ENCODE results near the gene MAP4K4.

Gene MAP4K4

GRCh38 chr2:101899871-101900270 lies 202.4 kb downstream of the MAP4K4 start:
- in situ Hi-C loops (cut with MboI; ENCODE audit: low pct_unique_long_range_greater_than_20kb, low sequenced_read_pairs, unreplicated experiment): no loop called here
- no peak for TF ChIP-seq CTCF (IDR thresholded peaks at IDR 0.05; ENCODE audit: extremely low read depth, insufficient read depth, missing control alignments)
- DNase-seq (ENCODE audit: low spot score): no peak

- TF ChIP-seq CTCF (IDR thresholded peaks at IDR 0.05; ENCODE audit: extremely low read depth, insufficient read depth, missing control alignments): no peak
- in situ Hi-C loops (cut with MboI; ENCODE audit: low pct_unique_long_range_greater_than_20kb, low sequenced_read_pairs, unreplicated experiment): no loop called here
- peak; percentile 36 for DNase-seq (ENCODE audit: low spot score)
Measured at GRCh38 chr2:101900375-101900774, 202.9 kb downstream of the MAP4K4 start.

GRCh38 chr2:101901241-101901640 lies 203.7 kb downstream of the MAP4K4 start:
- TF ChIP-seq CTCF (IDR thresholded peaks at IDR 0.05; ENCODE audit: extremely low read depth, insufficient read depth, missing control alignments): no peak
- DNase-seq (ENCODE audit: low spot score): no peak
- in situ Hi-C loops (cut with MboI; ENCODE audit: low pct_unique_long_range_greater_than_20kb, low sequenced_read_pairs, unreplicated experiment): no loop called here

GRCh38 chr2:101902169-101902568 lies 204.7 kb downstream of the MAP4K4 start:
- no peak for TF ChIP-seq CTCF (IDR thresholded peaks at IDR 0.05; ENCODE audit: extremely low read depth, insufficient read depth, missing control alignments)
- no peak for DNase-seq (ENCODE audit: low spot score)
- in situ Hi-C loops (cut with MboI; ENCODE audit: low pct_unique_long_range_greater_than_20kb, low sequenced_read_pairs, unreplicated experiment): no loop called here

- in situ Hi-C loops (cut with MboI; ENCODE audit: low pct_unique_long_range_greater_than_20kb, low sequenced_read_pairs, unreplicated experiment): no loop called here
- no peak for DNase-seq (ENCODE audit: low spot score)
- TF ChIP-seq CTCF (IDR thresholded peaks at IDR 0.05; ENCODE audit: extremely low read depth, insufficient read depth, missing control alignments): no peak
Measured at GRCh38 chr2:101904916-101905315, 207.4 kb downstream of the MAP4K4 start.

- in situ Hi-C loops (cut with MboI; ENCODE audit: low pct_unique_long_range_greater_than_20kb, low sequenced_read_pairs, unreplicated experiment): no loop called here
- no peak for DNase-seq (ENCODE audit: low spot score)
- no peak for TF ChIP-seq CTCF (IDR thresholded peaks at IDR 0.05; ENCODE audit: extremely low read depth, insufficient read depth, missing control alignments)
Measured at GRCh38 chr2:101905746-101906336, 208.3 kb downstream of the MAP4K4 start.

- in situ Hi-C loops (cut with MboI; ENCODE audit: low pct_unique_long_range_greater_than_20kb, low sequenced_read_pairs, unreplicated experiment): no loop called here
- no peak for DNase-seq (ENCODE audit: low spot score)
- TF ChIP-seq CTCF (IDR thresholded peaks at IDR 0.05; ENCODE audit: extremely low read depth, insufficient read depth, missing control alignments): no peak
Measured at GRCh38 chr2:101909760-101910159, 212.3 kb downstream of the MAP4K4 start.

Data from GM13977 (cell line).